ENCODE measurements around the gene PSG6. TPM values are rescaled to one million over a fixed set of nuclear protein-coding genes. Genes with fewer than 3 reads are reported as not detected.
"Not testable (repeated sequence)": the region's sequence is repeated elsewhere in the genome, so short reads cannot be mapped to it uniquely, and the experiment has no call there.

The PSG6 gene
- total and polyA plus RNA-seq, 2 of the 4 experiments (the other 2 are of a cell fraction): 0.18 TPM; not detected in 1

- no TSS peak for BruUV-seq (replicated peaks)
Measured at GRCh38 chr19:42961119-42961518, 43.4 kb upstream of the PSG6 start.

GRCh38 chr19:42952126-42952525 is 34.4 kb upstream of the PSG6 start:
- H2AK9ac ChIP-seq (replicated peaks; ENCODE audit: low read depth, low read length, poor library complexity); ATAC-seq (ENCODE audit: low read depth); H3K4me1 ChIP-seq (ENCODE audit: control insufficient read depth, insufficient read depth, low read length); H3K18ac ChIP-seq (ENCODE audit: low read depth, low read length); H3K9me3 ChIP-seq (ENCODE audit: control insufficient read depth, insufficient read depth, low read length); H2BK15ac ChIP-seq (ENCODE audit: low read depth, low read length); H2AFZ ChIP-seq (replicated peaks; ENCODE audit: low read length, poor library complexity); H2BK5ac ChIP-seq (ENCODE audit: low read depth, low read length, poor library complexity, severe bottlenecking); POLR2A ChIA-PET (ENCODE audit: unreplicated experiment); H4K20me1 ChIP-seq (ENCODE audit: insufficient read depth, low read length); CTCF ChIA-PET; H3K27me3 ChIP-seq (ENCODE audit: control insufficient read depth, insufficient read depth, low read length); H4K8ac ChIP-seq (ENCODE audit: low read depth in 2 of 2, low read length in 2 of 2); H4K5ac ChIP-seq (ENCODE audit: low read depth, low read length); H4K91ac ChIP-seq (ENCODE audit: insufficient read depth, low read depth, low read length); H3K14ac ChIP-seq (replicated peaks; ENCODE audit: low read depth, low read length); H3K9ac ChIP-seq (ENCODE audit: low read depth, low read length); H3K4me2 ChIP-seq (ENCODE audit: low read depth, low read length); H3K56ac ChIP-seq (ENCODE audit: extremely low read depth, insufficient read depth, low read length); DNase-seq; H2AK5ac ChIP-seq (ENCODE audit: low read depth, low read length); H2BK20ac ChIP-seq (ENCODE audit: low read depth, low read length); H3K23ac ChIP-seq (ENCODE audit: low read depth, low read length); H2BK120ac ChIP-seq (ENCODE audit: low read depth, low read length); H3K9me1 ChIP-seq (ENCODE audit: insufficient read depth, low read length); H3K36me3 ChIP-seq (ENCODE audit: control insufficient read depth, insufficient read depth, low read length); dilution Hi-C loops (cut with HindIII; ENCODE audit: low sequenced_read_pairs, unreplicated experiment); intact Hi-C loops (cut with micrococcal nuclease); H3K79me1 ChIP-seq (ENCODE audit: low read depth in 1 of 2, low read length in 2 of 2); BruUV-seq (replicated peaks); in situ Hi-C loops (cut with MboI; ENCODE audit: low sequenced_read_pairs); H3K27ac ChIP-seq (ENCODE audit: insufficient read depth, low read length); H3K4me3 ChIP-seq (ENCODE audit: insufficient read depth, low read depth, low read length); H3K4ac ChIP-seq (ENCODE audit: low read depth, low read length): not testable (repeated sequence)
- 67% methylated on average over 1 of the region's 4 CpGs; no CpG with 5 or more reads in 1 of the 2 experiments for WGBS, 2 experiments (ENCODE audit: extremely low coverage in 2 of 2, insufficient read length in 1 of 2)

More at GRCh38 chr19:42961119-42961518, 43.4 kb upstream of the PSG6 start:
- ChIA-PET POLR2A (ENCODE audit: unreplicated experiment) (no interaction called here), CTCF (no interaction called here)
- H2BK20ac ChIP-seq (ENCODE audit: low read depth, low read length): no peak overlapping the region
- H3K27ac ChIP-seq (ENCODE audit: insufficient read depth, low read length): no peak overlapping the region
- peak overlapping the region; percentile 79 for H2BK5ac ChIP-seq (ENCODE audit: low read depth, low read length, poor library complexity, severe bottlenecking)
- peak; percentile 60 for ATAC-seq (ENCODE audit: low read depth)
- no peak overlapping the region for H3K4me3 ChIP-seq (ENCODE audit: insufficient read depth, low read depth, low read length)
- H3K36me3 ChIP-seq (ENCODE audit: control insufficient read depth, insufficient read depth, low read length): no peaks in the 10 kb centered on the region
- H4K91ac ChIP-seq (ENCODE audit: insufficient read depth, low read depth, low read length): no peak overlapping the region
- no peak overlapping the region for H3K23ac ChIP-seq (ENCODE audit: low read depth, low read length)
- H3K4me2 ChIP-seq (ENCODE audit: low read depth, low read length): no peak overlapping the region
- no peaks in the 10 kb centered on the region for H3K27me3 ChIP-seq (ENCODE audit: control insufficient read depth, insufficient read depth, low read length)
- H4K8ac ChIP-seq (ENCODE audit: low read depth in 2 of 2, low read length in 2 of 2): no peak overlapping the region
- H3K56ac ChIP-seq (ENCODE audit: extremely low read depth, insufficient read depth, low read length): no peak overlapping the region; the same call in 1 of the 2 replicates
- no peak overlapping the region for H3K14ac ChIP-seq (replicated peaks; ENCODE audit: low read depth, low read length)
- no peak overlapping the region for H2AFZ ChIP-seq (replicated peaks; ENCODE audit: low read length, poor library complexity)
- no peak overlapping the region for H3K4ac ChIP-seq (ENCODE audit: low read depth, low read length)
- intact Hi-C loops (cut with micrococcal nuclease): no loop called here
- H3K9ac ChIP-seq (ENCODE audit: low read depth, low read length): no peak overlapping the region
- no peak overlapping the region for H3K18ac ChIP-seq (ENCODE audit: low read depth, low read length)
- no peaks in the 10 kb centered on the region; the same call in 1 of the 2 replicates for H3K9me1 ChIP-seq (ENCODE audit: insufficient read depth, low read length)
- in situ Hi-C loops (cut with MboI; ENCODE audit: low sequenced_read_pairs): no loop called here
- no peaks in the 10 kb centered on the region for H4K20me1 ChIP-seq (ENCODE audit: insufficient read depth, low read length)
- H3K79me1 ChIP-seq (ENCODE audit: low read depth in 1 of 2, low read length in 2 of 2): no peaks in the 10 kb centered on the region
- no peak for TF ChIP-seq CEBPB (IDR thresholded peaks at IDR 0.05; ENCODE audit: low read depth, low read length)
- no peak for TF ChIP-seq SMC3 (IDR thresholded peaks at IDR 0.05; ENCODE audit: low read depth, low read length)
- no peak for TF ChIP-seq CTCF (conservative IDR thresholded peaks at IDR 0.05; ENCODE audit: low read depth, low read length)
- no peak for TF ChIP-seq BHLHE40 (IDR thresholded peaks at IDR 0.05; ENCODE audit: low read depth, low read length)
- H3K9me3 ChIP-seq (ENCODE audit: control insufficient read depth, insufficient read depth, low read length): no peaks in the 10 kb centered on the region
- H2BK15ac ChIP-seq (ENCODE audit: low read depth, low read length): no peak overlapping the region; the same call in 2 of the 3 replicates
- peak overlapping the region; percentile 3; the same call in 1 of the 2 replicates for H2BK120ac ChIP-seq (ENCODE audit: low read depth, low read length)
- no peak overlapping the region for H4K5ac ChIP-seq (ENCODE audit: low read depth, low read length)
- peaks cover 5% of the 10 kb centered on the region; the same call in 1 of the 2 replicates for H3K4me1 ChIP-seq (ENCODE audit: control insufficient read depth, insufficient read depth, low read length)
- H2AK9ac ChIP-seq (replicated peaks; ENCODE audit: low read depth, low read length, poor library complexity): no peak overlapping the region
- no peak for DNase-seq
- dilution Hi-C loops (cut with HindIII; ENCODE audit: low sequenced_read_pairs, unreplicated experiment): no loop called here
- H2AK5ac ChIP-seq (ENCODE audit: low read depth, low read length): no peak overlapping the region
- 100% methylated on average over 3 of the region's 6 CpGs; no CpG with 5 or more reads in 1 of the 2 experiments for WGBS, 2 experiments (ENCODE audit: extremely low coverage in 2 of 2, insufficient read length in 1 of 2)

All from IMR-90 (cell line).